ENCODE results near the gene GLYATL3. TPM values are rescaled to one million over a fixed set of nuclear protein-coding genes. Genes with fewer than 3 reads are reported as not detected.
A peak's percentile ranks its signal among the peaks of the same experiment; 100 is the strongest.

GLYATL3 gene
- total RNA-seq, 4 donors from 2014 or later: not detected

GRCh38 chr6:49527320-49527719 lies 27.6 kb downstream of the GLYATL3 start:
- H3K4me1 ChIP-seq: no peaks in the 10 kb centered on the region

GRCh38 chr6:49528571-49528970 lies 28.8 kb downstream of the GLYATL3 start:
- 48 to 58% methylated on average over 3 of the region's 3 CpGs for WGBS, 2 donors (ENCODE audit: low coverage in 1 of 2)
- Histone ChIP-seq H3K36me3 (no peaks in the 10 kb centered on the region), H3K27ac (no peak overlapping the region), H3K9me3 (no peaks in the 10 kb centered on the region), H3K4me3 (no peak overlapping the region), H3K27me3 (no peaks in the 10 kb centered on the region), H3K4me1 (no peaks in the 10 kb centered on the region)
- TF ChIP-seq EP300 (IDR thresholded peaks at IDR 0.05) (no peak), POLR2AphosphoS5 (IDR thresholded peaks at IDR 0.05) (no peak), POLR2A (IDR thresholded peaks at IDR 0.05) (no peak)
- TF ChIP-seq, protein P1, sequence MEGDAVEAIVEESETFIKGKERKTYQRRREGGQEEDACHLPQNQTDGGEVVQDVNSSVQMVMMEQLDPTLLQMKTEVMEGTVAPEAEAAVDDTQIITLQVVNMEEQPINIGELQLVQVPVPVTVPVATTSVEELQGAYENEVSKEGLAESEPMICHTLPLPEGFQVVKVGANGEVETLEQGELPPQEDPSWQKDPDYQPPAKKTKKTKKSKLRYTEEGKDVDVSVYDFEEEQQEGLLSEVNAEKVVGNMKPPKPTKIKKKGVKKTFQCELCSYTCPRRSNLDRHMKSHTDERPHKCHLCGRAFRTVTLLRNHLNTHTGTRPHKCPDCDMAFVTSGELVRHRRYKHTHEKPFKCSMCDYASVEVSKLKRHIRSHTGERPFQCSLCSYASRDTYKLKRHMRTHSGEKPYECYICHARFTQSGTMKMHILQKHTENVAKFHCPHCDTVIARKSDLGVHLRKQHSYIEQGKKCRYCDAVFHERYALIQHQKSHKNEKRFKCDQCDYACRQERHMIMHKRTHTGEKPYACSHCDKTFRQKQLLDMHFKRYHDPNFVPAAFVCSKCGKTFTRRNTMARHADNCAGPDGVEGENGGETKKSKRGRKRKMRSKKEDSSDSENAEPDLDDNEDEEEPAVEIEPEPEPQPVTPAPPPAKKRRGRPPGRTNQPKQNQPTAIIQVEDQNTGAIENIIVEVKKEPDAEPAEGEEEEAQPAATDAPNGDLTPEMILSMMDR (IDR thresholded peaks at IDR 0.05): no peak
- no peak for ATAC-seq

More at GRCh38 chr6:49527320-49527719, 27.6 kb downstream of the GLYATL3 start:
- 50% methylated on average over 1 of the region's 1 CpG; no CpG with 5 or more reads in 1 of the 2 donors for WGBS, 2 donors (ENCODE audit: low coverage in 1 of 2)
- no peak for ATAC-seq
- Histone ChIP-seq H3K27me3 (no peaks in the 10 kb centered on the region), H3K4me3 (no peak overlapping the region), H3K36me3 (no peaks in the 10 kb centered on the region), H3K9me3 (no peaks in the 10 kb centered on the region), H3K27ac (no peak overlapping the region)
- TF ChIP-seq, protein P1 (IDR thresholded peaks at IDR 0.05): no peak
- TF ChIP-seq POLR2A (IDR thresholded peaks at IDR 0.05) (no peak), EP300 (IDR thresholded peaks at IDR 0.05) (no peak)

DNA sequence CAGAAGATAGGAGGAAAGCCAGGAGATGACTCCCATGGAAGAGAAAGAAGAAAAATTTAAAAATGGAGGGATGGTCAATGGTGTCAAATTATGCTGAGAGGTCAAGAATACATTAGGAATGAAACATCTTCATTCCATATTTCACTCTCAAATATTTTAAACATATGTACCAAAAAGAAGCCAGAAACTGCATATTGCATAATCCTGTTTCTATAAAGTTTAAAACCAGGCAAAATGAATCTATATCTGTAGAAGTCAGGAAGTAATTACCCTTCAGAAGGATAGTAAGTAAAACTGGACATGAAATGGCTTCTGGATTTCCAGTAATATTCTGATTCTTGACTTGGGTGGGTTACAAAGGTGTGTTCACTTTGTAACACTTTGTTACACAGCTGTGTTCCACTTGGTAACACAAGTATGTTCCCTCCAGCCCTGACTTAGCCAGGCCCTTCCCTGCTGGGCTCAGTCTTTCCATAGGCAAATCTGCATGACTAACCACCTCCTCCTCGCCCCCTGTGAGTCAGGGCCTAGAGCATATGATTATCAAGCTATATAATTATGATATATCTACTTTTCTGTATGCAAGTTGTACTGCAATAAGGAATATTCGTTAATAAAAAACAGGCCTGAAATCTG lies 30.5 kb downstream of the GLYATL3 start:
- H3K27ac ChIP-seq: no peak overlapping the region
- no peaks in the 10 kb centered on the region for H3K9me3 ChIP-seq
- no peaks in the 10 kb centered on the region for H3K27me3 ChIP-seq
- H3K4me3 ChIP-seq: no peak overlapping the region
- no peak for TF ChIP-seq POLR2AphosphoS5 (IDR thresholded peaks at IDR 0.05)
- TF ChIP-seq, protein P1 (IDR thresholded peaks at IDR 0.05): no peak
- TF ChIP-seq EP300 (IDR thresholded peaks at IDR 0.05): no peak
- no peak for TF ChIP-seq POLR2A (IDR thresholded peaks at IDR 0.05)
- H3K4me1 ChIP-seq: no peaks in the 10 kb centered on the region
- no peak for ATAC-seq
- 56% methylated on average over 2 of the region's 2 CpGs; no CpG with 5 or more reads in 1 of the 2 donors for WGBS, 2 donors (ENCODE audit: low coverage in 1 of 2)
- no peaks in the 10 kb centered on the region for H3K36me3 ChIP-seq

- Histone ChIP-seq H3K4me3 (no peak overlapping the region), H3K27me3 (no peaks in the 10 kb centered on the region), H3K4me1 (no peaks in the 10 kb centered on the region), H3K36me3 (no peaks in the 10 kb centered on the region), H3K9me3 (no peaks in the 10 kb centered on the region), H3K27ac (no peak overlapping the region)
- ATAC-seq: peak; percentile 55
- WGBS, 2 donors (ENCODE audit: low coverage in 1 of 2): 9 to 22% methylated on average over 3 of the region's 3 CpGs
- TF ChIP-seq POLR2AphosphoS5 (IDR thresholded peaks at IDR 0.05) (no peak), POLR2A (IDR thresholded peaks at IDR 0.05) (no peak), EP300 (IDR thresholded peaks at IDR 0.05) (no peak)
- TF ChIP-seq, protein P1 (IDR thresholded peaks at IDR 0.05): peak; percentile 52 to 73 (median 58)
Observed at GRCh38 chr6:49531774-49532569, 32.2 kb downstream of the GLYATL3 start.
